Right lung (tissue), 5 donors: ENCODE measurements around the gene GDAP1L1. TPM values are rescaled to one million over a fixed set of nuclear protein-coding genes. Genes with fewer than 3 reads are reported as not detected.
"Not testable (repeated sequence)": the region's sequence is repeated elsewhere in the genome, so short reads cannot be mapped to it uniquely, and the experiment has no call there.

Experiments used
- DNase-seq, 2 donors: peaks; one replicate each; pipeline ENCODE4 v3.0.0-alpha.2; 2013
- polyA plus RNA-seq, 5 donors: library from polyadenylated mRNA; unstranded; fragments of 120-200 nt; gene quantifications; one replicate each; pipeline versions ENCODE4 v1.2.1 to v1.2.3, GENCODE V29; 2013; ENCODE audit warnings: inconsistent platforms in 1 of 5, low replicate concordance in 1 of 5; ENCODE audit not compliant: insufficient read length in 5 of 5, insufficient read depth in 1 of 5

Gene GDAP1L1
- polyA plus RNA-seq, 5 donors = 0.14 to 0.84 (median 0.40) TPM

GRCh38 chr20:44301285-44301684 lies 54.2 kb downstream of the GDAP1L1 start:
- no peak for DNase-seq

- no peak for DNase-seq
These were observed 55.0 kb downstream of the GDAP1L1 start for GRCh38 chr20:44302026-44302669.

- no peak for DNase-seq
These were observed 55.6 kb downstream of the GDAP1L1 start for GRCh38 chr20:44302736-44303135.

GRCh38 chr20:44304383-44304782 lies 57.3 kb downstream of the GDAP1L1 start:
- DNase-seq = no peak

- no peak for DNase-seq
These were observed 59.8 kb downstream of the GDAP1L1 start for GRCh38 chr20:44306927-44307326.

- peak; percentile 35 to 38 for DNase-seq
These were observed 62.9 kb downstream of the GDAP1L1 start for GRCh38 chr20:44309763-44310663.

GRCh38 chr20:44310664-44311639 lies 63.8 kb downstream of the GDAP1L1 start, which contains the start of gene FITM2:
TSS of gene FITM2 (minus strand) at chr20:44311202. CDS start at chr20:44311148, 54 bp downstream.
- peak; percentile 96 for DNase-seq

- no peak for DNase-seq
These were observed 67.8 kb downstream of the GDAP1L1 start for GRCh38 chr20:44314870-44315269.

- DNase-seq = no peak
These were observed 72.8 kb downstream of the GDAP1L1 start for GRCh38 chr20:44319839-44320422.

GRCh38 chr20:44324343-44324742 lies 77.2 kb downstream of the GDAP1L1 start:
- DNase-seq = no peak

GRCh38 chr20:44326391-44327159 lies 79.5 kb downstream of the GDAP1L1 start:
- DNase-seq = no peak

GRCh38 chr20:44327748-44328147 lies 80.6 kb downstream of the GDAP1L1 start:
- not testable (repeated sequence) for DNase-seq

- DNase-seq = no peak
These were observed 81.3 kb downstream of the GDAP1L1 start for GRCh38 chr20:44328428-44328827.

Other genes starting within 250 kb of the GDAP1L1 start
- gene JPH2, start 60.1 kb upstream of the GDAP1L1 start, polyA plus RNA-seq = 1 to 10 TPM in 4 of 5 donors, under 1 TPM in 1; 0.87 to 4.4 (median 1.4) TPM
- 10 to 100 TPM; 34.0 to 48.1 (median 41.6) TPM for gene OSER1, start 36.5 kb upstream of the GDAP1L1 start, polyA plus RNA-seq
- 1 to 10 TPM; 7.1 to 9.4 (median 7.8) TPM for gene FITM2, start 63.9 kb downstream of the GDAP1L1 start, polyA plus RNA-seq
- under 1 TPM in 2 of 5 donors, not detected in 3; 0.09 to 0.17 TPM for gene R3HDML, start 89.7 kb downstream of the GDAP1L1 start, polyA plus RNA-seq
- 1 to 10 TPM in 1 of 5 donors, under 1 TPM in 4; 0.78 to 1.2 (median 0.87) TPM for gene HNF4A, start 108.4 kb downstream of the GDAP1L1 start, polyA plus RNA-seq
- gene TTPAL, start 228.6 kb downstream of the GDAP1L1 start, polyA plus RNA-seq = 10 to 100 TPM; 10.1 to 12.8 (median 10.4) TPM